HEK293 (cell line): ENCODE measurements around the gene GMPS.

Experiments used
- CTCF ChIA-PET: fragments of 350-600 bp; formaldehyde crosslinking; extraction: SDS; loops from one replicate; lab custom pipeline; 2021; ENCODE audit warnings: antibody characterized with exemption; lab: Yijun Ruan, JAX
- POLR2A ChIA-PET: fragments of 300-600 bp; formaldehyde crosslinking; extraction: SDS; loops from one replicate; lab custom pipeline; 2020; ENCODE audit warnings: antibody characterized with exemption, inconsistent platforms; lab: Yijun Ruan, JAX
- H3K27ac ChIP-seq: fragments of 200-500 bp; sonication (Bioruptor generic); 2 replicates; pipeline ENCODE4 v1.5.1; 2014; ENCODE audit warnings: low read depth, low read length, control low read depth, inconsistent platforms; ENCODE audit errors: extremely low read depth
- H3K36me3 ChIP-seq, 2 experiments: fragments of 200-500 bp in 1 of 2; sonication (Bioruptor generic) in 1 of 2; 1 replicate in 1 of 2; 2 replicates in 1 of 2; pipeline ENCODE4 v1.5.1; 2014 to 2017; ENCODE audit warnings: inconsistent platforms in 2 of 2, low read length in 2 of 2; ENCODE audit not compliant: control insufficient read depth in 2 of 2, insufficient read depth in 1 of 2
- H3K4me1 ChIP-seq: fragments of 200-500 bp; sonication (Bioruptor generic); 2 replicates; pipeline ENCODE4 v1.5.1; 2014; ENCODE audit warnings: mild to moderate bottlenecking, low read length, inconsistent platforms; ENCODE audit not compliant: control insufficient read depth, insufficient read depth
- H3K4me3 ChIP-seq: 2 replicates; pipeline ENCODE4 v1.5.1; 2011; ENCODE audit warnings: low read depth, mild to moderate bottlenecking, control low read depth, low read length, moderate library complexity
- H3K9me3 ChIP-seq: fragments of 200-500 bp; sonication (Bioruptor generic); 2 replicates; pipeline ENCODE4 v1.5.1; 2014; ENCODE audit warnings: low read depth, low read length, inconsistent platforms; ENCODE audit not compliant: control insufficient read depth, insufficient read depth
- BCL11B ChIP-seq: fragments of 450-650 bp; formaldehyde crosslinking; IDR thresholded peaks from 2 replicates; pipeline ENCODE4 v1.5.1; 2016; ENCODE audit warnings: low read depth, missing biosample characterization, missing genetic modification characterization
- GLI2 ChIP-seq: fragments of 450-650 bp; formaldehyde crosslinking; IDR thresholded peaks from 2 replicates; pipeline ENCODE4; 2017; ENCODE audit warnings: missing biosample characterization, missing genetic modification characterization, low read depth, borderline replicate concordance
- HOXD13 ChIP-seq: sonication (generic); formaldehyde crosslinking; IDR thresholded peaks from 2 replicates; pipeline ENCODE4 v1.8.0; 2022; ENCODE audit warnings: missing genetic modification reagents, borderline replicate concordance
- RBAK ChIP-seq: fragments of 450-650 bp; formaldehyde crosslinking; IDR thresholded peaks from 2 replicates; pipeline ENCODE4 v1.5.1; 2016; ENCODE audit warnings: missing biosample characterization, missing genetic modification characterization
- TCF7L2 ChIP-seq: IDR thresholded peaks from 2 replicates; pipeline ENCODE4 v1.6.1; 2011; ENCODE audit warnings: low read depth, mild to moderate bottlenecking, inconsistent platforms, low read length, moderate library complexity, borderline replicate concordance
- ZBTB17 ChIP-seq: fragments of 450-650 bp; formaldehyde crosslinking; IDR thresholded peaks from 2 replicates; pipeline ENCODE4 v1.5.1; 2016; ENCODE audit warnings: missing biosample characterization, missing genetic modification characterization
- ZFHX2 ChIP-seq: fragments of 450-650 bp; formaldehyde crosslinking; conservative IDR thresholded peaks from 2 replicates; pipeline ENCODE4 v1.5.1; 2016; ENCODE audit warnings: missing biosample characterization, missing genetic modification characterization
- ZNF10 ChIP-seq: fragments of 450-650 bp; formaldehyde crosslinking; IDR thresholded peaks from 2 replicates; pipeline ENCODE4 v1.5.1; 2017; ENCODE audit warnings: missing biosample characterization, missing genetic modification characterization
- ZNF112 ChIP-seq: fragments of 450-650 bp; formaldehyde crosslinking; IDR thresholded peaks from 2 replicates; pipeline ENCODE4 v1.5.0; 2017; ENCODE audit warnings: missing biosample characterization, missing genetic modification characterization
- ZNF16 ChIP-seq: fragments of 450-650 bp; formaldehyde crosslinking; IDR thresholded peaks from 2 replicates; pipeline ENCODE4 v1.5.1; 2016; ENCODE audit warnings: low read depth, missing biosample characterization, missing genetic modification characterization
- ZNF169 ChIP-seq: fragments of 450-650 bp; formaldehyde crosslinking; IDR thresholded peaks from 2 replicates; pipeline ENCODE4 v1.5.1; 2016; ENCODE audit warnings: missing biosample characterization, missing genetic modification characterization
- ZNF394 ChIP-seq: fragments of 450-650 bp; formaldehyde crosslinking; IDR thresholded peaks from 2 replicates; pipeline ENCODE4 v1.5.1; 2016; ENCODE audit warnings: missing biosample characterization, missing genetic modification characterization, mild to moderate bottlenecking, moderate library complexity, borderline replicate concordance
- ZNF449 ChIP-seq: fragments of 450-650 bp; formaldehyde crosslinking; IDR thresholded peaks from 2 replicates; pipeline ENCODE4 v1.5.1; 2017; ENCODE audit warnings: missing biosample characterization, mild to moderate bottlenecking, missing genetic modification characterization, moderate library complexity
- ZNF521 ChIP-seq: fragments of 450-650 bp; formaldehyde crosslinking; IDR thresholded peaks from 2 replicates; pipeline ENCODE4 v1.5.1; 2017; ENCODE audit warnings: missing biosample characterization, mild to moderate bottlenecking, missing genetic modification characterization
- ZNF558 ChIP-seq: fragments of 450-650 bp; formaldehyde crosslinking; IDR thresholded peaks from 2 replicates; pipeline ENCODE4 v1.5.1; 2016; ENCODE audit warnings: missing biosample characterization, missing genetic modification characterization
- ZNF561 ChIP-seq: fragments of 450-650 bp; IDR thresholded peaks from 2 replicates; pipeline ENCODE4 v1.5.1; 2018; ENCODE audit warnings: missing biosample characterization, missing genetic modification characterization, borderline replicate concordance
- ZNF621 ChIP-seq: fragments of 450-650 bp; formaldehyde crosslinking; IDR thresholded peaks from 2 replicates; pipeline ENCODE4 v1.5.1; 2017; ENCODE audit warnings: missing biosample characterization, missing genetic modification characterization
- ZNF677 ChIP-seq: fragments of 450-650 bp; IDR thresholded peaks from 2 replicates; pipeline ENCODE4 v1.5.0; 2018; ENCODE audit warnings: missing biosample characterization, mild to moderate bottlenecking, missing genetic modification characterization, moderate library complexity
- ZSCAN16 ChIP-seq: fragments of 450-650 bp; formaldehyde crosslinking; IDR thresholded peaks from 2 replicates; pipeline ENCODE4 v1.5.1; 2016; ENCODE audit warnings: missing biosample characterization, missing genetic modification characterization
- ZSCAN23 ChIP-seq: fragments of 450-650 bp; formaldehyde crosslinking; IDR thresholded peaks from 2 replicates; pipeline ENCODE4 v1.5.1; 2016; ENCODE audit warnings: missing biosample characterization, missing genetic modification characterization
- TF ChIP-seq, protein P1 (sequence below): fragments of 450-650 bp; formaldehyde crosslinking; IDR thresholded peaks from 2 replicates; pipeline ENCODE4 v1.5.1; 2016; ENCODE audit warnings: missing biosample characterization, missing genetic modification characterization, low read depth
- TF ChIP-seq, protein P2 (sequence below): fragments of 450-650 bp; formaldehyde crosslinking; IDR thresholded peaks from 2 replicates; pipeline ENCODE4 v1.5.1; 2016; ENCODE audit warnings: missing biosample characterization, missing genetic modification characterization
- TF ChIP-seq, protein P3 (sequence below): fragments of 450-650 bp; formaldehyde crosslinking; optimal IDR thresholded peaks from 2 replicates; pipeline ENCODE3; 2016; ENCODE audit warnings: missing biosample characterization, mild to moderate bottlenecking, missing genetic modification characterization

The GMPS gene

GRCh38 chr3:155853214-155854140 lies 17.0 kb upstream of the GMPS start:
- Histone ChIP-seq H3K27ac (peak overlapping the region; percentile 70), H3K4me3 (peak overlapping the region; percentile 99), H3K4me1 (no peaks in the 10 kb centered on the region), H3K36me3 (peaks cover 0 to 7% of the 10 kb centered on the region in 2 experiments; a peak in 2 of 3 replicates), H3K9me3 (no peaks in the 10 kb centered on the region)
- ChIA-PET CTCF (interaction anchor here (0.8 to 2.4 kb wide), 2 partner anchors 17 to 47 kb away, joined by 3 to 9 read pairs; partner anchors contain the start of genes C3orf33 and GMPS), POLR2A (interaction anchor here (0.6 to 2.5 kb wide), 5 partner anchors 11 to 70 kb away, joined by 3 to 24 read pairs (median 9); partner anchors contain the start of genes C3orf33 and GMPS)
- TF ChIP-seq, protein P1, sequence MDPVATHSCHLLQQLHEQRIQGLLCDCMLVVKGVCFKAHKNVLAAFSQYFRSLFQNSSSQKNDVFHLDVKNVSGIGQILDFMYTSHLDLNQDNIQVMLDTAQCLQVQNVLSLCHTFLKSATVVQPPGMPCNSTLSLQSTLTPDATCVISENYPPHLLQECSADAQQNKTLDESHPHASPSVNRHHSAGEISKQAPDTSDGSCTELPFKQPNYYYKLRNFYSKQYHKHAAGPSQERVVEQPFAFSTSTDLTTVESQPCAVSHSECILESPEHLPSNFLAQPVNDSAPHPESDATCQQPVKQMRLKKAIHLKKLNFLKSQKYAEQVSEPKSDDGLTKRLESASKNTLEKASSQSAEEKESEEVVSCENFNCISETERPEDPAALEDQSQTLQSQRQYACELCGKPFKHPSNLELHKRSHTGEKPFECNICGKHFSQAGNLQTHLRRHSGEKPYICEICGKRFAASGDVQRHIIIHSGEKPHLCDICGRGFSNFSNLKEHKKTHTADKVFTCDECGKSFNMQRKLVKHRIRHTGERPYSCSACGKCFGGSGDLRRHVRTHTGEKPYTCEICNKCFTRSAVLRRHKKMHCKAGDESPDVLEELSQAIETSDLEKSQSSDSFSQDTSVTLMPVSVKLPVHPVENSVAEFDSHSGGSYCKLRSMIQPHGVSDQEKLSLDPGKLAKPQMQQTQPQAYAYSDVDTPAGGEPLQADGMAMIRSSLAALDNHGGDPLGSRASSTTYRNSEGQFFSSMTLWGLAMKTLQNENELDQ (tag by site-specific recombination): no peak
- TF ChIP-seq BCL11B (tag by site-specific recombination) (no peak), ZNF10 (tag by site-specific recombination) (no peak), ZBTB17 (tag by site-specific recombination) (peak; percentile 45; the same call in 1 of the 2 replicates), ZSCAN23 (tag by site-specific recombination) (no peak), ZNF621 (tag by site-specific recombination) (no peak), ZNF449 (tag by site-specific recombination) (peak; percentile 91), ZNF112 (tag by site-specific recombination) (no peak)
- TF ChIP-seq, protein P2, sequence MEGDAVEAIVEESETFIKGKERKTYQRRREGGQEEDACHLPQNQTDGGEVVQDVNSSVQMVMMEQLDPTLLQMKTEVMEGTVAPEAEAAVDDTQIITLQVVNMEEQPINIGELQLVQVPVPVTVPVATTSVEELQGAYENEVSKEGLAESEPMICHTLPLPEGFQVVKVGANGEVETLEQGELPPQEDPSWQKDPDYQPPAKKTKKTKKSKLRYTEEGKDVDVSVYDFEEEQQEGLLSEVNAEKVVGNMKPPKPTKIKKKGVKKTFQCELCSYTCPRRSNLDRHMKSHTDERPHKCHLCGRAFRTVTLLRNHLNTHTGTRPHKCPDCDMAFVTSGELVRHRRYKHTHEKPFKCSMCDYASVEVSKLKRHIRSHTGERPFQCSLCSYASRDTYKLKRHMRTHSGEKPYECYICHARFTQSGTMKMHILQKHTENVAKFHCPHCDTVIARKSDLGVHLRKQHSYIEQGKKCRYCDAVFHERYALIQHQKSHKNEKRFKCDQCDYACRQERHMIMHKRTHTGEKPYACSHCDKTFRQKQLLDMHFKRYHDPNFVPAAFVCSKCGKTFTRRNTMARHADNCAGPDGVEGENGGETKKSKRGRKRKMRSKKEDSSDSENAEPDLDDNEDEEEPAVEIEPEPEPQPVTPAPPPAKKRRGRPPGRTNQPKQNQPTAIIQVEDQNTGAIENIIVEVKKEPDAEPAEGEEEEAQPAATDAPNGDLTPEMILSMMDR (tag by site-specific recombination): 0 out of 2 replicates have a peak, but pooled peaks have one; percentile 22

DNA sequence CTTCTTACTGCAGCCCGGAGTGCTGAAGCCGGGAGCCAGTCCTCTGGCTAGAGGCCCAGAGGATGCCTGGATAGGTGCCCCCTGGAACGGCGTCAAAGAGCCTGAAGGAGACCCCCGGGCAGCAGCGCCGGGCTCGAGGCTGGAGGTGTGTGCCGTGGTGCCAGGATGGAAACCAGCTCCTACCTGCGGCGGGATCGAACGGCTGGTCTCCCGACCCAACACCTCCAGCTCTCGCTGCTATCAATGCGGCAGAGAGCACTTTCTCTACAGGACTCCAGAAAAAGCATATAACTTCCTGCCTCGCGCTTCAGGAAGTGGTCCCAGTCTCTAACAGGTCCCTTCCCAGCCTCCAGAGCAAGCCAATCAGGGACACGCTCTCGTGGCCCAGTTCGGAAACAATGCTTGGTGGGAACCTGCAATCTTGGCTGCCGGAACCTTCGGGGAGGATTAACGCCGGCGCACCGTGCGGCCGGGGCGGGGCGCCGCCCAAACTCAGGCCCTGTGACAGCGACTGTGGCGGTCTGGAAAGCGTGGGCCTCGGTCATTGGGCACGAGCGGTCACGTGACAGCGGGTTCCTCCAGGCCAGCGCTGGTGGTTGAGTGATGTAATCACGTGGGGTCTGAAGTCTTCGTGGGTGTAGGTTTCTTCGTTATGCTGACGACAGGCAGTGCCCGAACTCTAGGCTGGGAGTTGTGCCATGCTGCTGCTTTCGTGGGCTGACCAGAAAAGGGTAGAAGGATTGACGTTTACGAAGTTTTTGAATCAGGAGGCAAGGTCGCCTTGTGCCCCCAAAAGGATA lies 16.1 kb upstream of the GMPS start, which contains the start of gene SLC33A1:
Gene SLC33A1, minus strand, starts transcription at position 287 of the 800 bp plus-strand sequence. CDS start 430 bp downstream, outside the sequence.
- ChIA-PET CTCF (interaction anchor here (2.4 kb wide), 1 partner anchor 48 kb away, joined by 9 read pairs; the partner anchor contains the start of gene C3orf33), POLR2A (interaction anchor here (0.6 to 2.5 kb wide), 5 partner anchors 11 to 1179 kb away, joined by 3 to 24 read pairs (median 9); partner anchors contain the start of genes C3orf33 and GMPS)
- H3K9me3 ChIP-seq: no peaks in the 10 kb centered on the region
- TF ChIP-seq ZNF521: no peak
- no peak for TF ChIP-seq ZNF169 (tag by site-specific recombination)
- TF ChIP-seq TCF7L2: no peak
- no peak; the same call in 1 of the 2 replicates for TF ChIP-seq GLI2 (tag by site-specific recombination)
- TF ChIP-seq ZNF561: peak; percentile 93
- no peak for TF ChIP-seq ZNF558 (tag by site-specific recombination)
- TF ChIP-seq ZNF677: no peak
- no peak for TF ChIP-seq ZSCAN16 (tag by site-specific recombination)
- peak; percentile 77 for TF ChIP-seq ZNF394 (tag by site-specific recombination)
- TF ChIP-seq, protein P3, sequence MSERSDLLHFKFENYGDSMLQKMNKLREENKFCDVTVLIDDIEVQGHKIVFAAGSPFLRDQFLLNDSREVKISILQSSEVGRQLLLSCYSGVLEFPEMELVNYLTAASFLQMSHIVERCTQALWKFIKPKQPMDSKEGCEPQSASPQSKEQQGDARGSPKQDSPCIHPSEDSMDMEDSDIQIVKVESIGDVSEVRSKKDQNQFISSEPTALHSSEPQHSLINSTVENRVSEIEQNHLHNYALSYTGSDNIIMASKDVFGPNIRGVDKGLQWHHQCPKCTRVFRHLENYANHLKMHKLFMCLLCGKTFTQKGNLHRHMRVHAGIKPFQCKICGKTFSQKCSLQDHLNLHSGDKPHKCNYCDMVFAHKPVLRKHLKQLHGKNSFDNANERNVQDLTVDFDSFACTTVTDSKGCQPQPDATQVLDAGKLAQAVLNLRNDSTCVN (tag by site-specific recombination): peak; percentile 46
- no peak for TF ChIP-seq HOXD13
- TF ChIP-seq ZNF16 (tag by site-specific recombination): no peak
- peak; percentile 77 for TF ChIP-seq ZFHX2
- TF ChIP-seq RBAK: no peak

More for the DNA sequence above, 16.1 kb upstream of the GMPS start, which contains the start of gene SLC33A1:
- Histone ChIP-seq H3K27ac (peak within 1 kb of the TSS; percentile 70), H3K36me3 (peaks cover 0 to 5% of the 10 kb centered on the region in 2 experiments; a peak in 1 of 3 replicates), H3K4me3 (peak within 1 kb of the TSS; percentile 99), H3K4me1 (no peaks in the 10 kb centered on the region)
